IMR-90 (cell line): Measurements from ENCODE around the gene NPNT. TPM values are rescaled to one million over a fixed set of nuclear protein-coding genes. Genes with fewer than 3 reads are reported as not detected.

Source experiments
- ATAC-seq: fragments of 200-7000 bp; cut with Tn5 transposase; 2 replicates; pipeline ENCODE4 v1.9.1; 2020; ENCODE audit warnings: low read depth, mild to moderate bottlenecking, moderate library complexity
- BruUV-seq: library from RNA; stranded (reverse); fragments of 400-500 nt; replicated peaks from 2 replicates; lab custom pipeline; 2021; lab: Mats Ljungman, UMichigan
- CTCF ChIA-PET: fragments of 300-600 bp; formaldehyde crosslinking; extraction: SDS; loops from one replicate; lab custom pipeline; 2021; ENCODE audit warnings: antibody characterized with exemption; lab: Yijun Ruan, JAX
- POLR2A ChIA-PET: fragments of 300-600 bp; sonication (Branson Sonifier 250); formaldehyde crosslinking; loops from one replicate; lab custom pipeline; 2022; ENCODE audit warnings: antibody characterized with exemption; ENCODE audit not compliant: unreplicated experiment; lab: Charles Lee
- DNase-seq: peaks from one replicate; pipeline ENCODE4 v3.0.0; 2013
- H2AFZ ChIP-seq: replicated peaks from 2 replicates; pipeline ENCODE3; 2013; ENCODE audit warnings: low read length, mild to moderate bottlenecking; ENCODE audit not compliant: poor library complexity
- H2AK5ac ChIP-seq: 2 replicates; pipeline ENCODE4 v1.6.1; 2013; ENCODE audit warnings: low read depth, low read length, inconsistent platforms
- H2AK9ac ChIP-seq: replicated peaks from 2 replicates; pipeline ENCODE3; 2013; ENCODE audit warnings: mild to moderate bottlenecking, low read depth, low read length, moderate library complexity; ENCODE audit not compliant: poor library complexity
- H2BK120ac ChIP-seq: 2 replicates; pipeline ENCODE4 v1.6.1; 2013; ENCODE audit warnings: low read depth, low read length, inconsistent platforms
- H2BK15ac ChIP-seq: 3 replicates; pipeline ENCODE4 v1.6.1; 2013; ENCODE audit warnings: low read depth, low read length, inconsistent platforms
- H2BK20ac ChIP-seq: 2 replicates; pipeline ENCODE4 v1.6.1; 2013; ENCODE audit warnings: low read depth, mild to moderate bottlenecking, inconsistent platforms, low read length, moderate library complexity
- H2BK5ac ChIP-seq: 2 replicates; pipeline ENCODE4 v1.6.1; 2013; ENCODE audit warnings: mild to moderate bottlenecking, low read depth, low read length, inconsistent platforms; ENCODE audit not compliant: poor library complexity, severe bottlenecking
- H3K14ac ChIP-seq: replicated peaks from 2 replicates; pipeline ENCODE4 v1.6.1; 2013; ENCODE audit warnings: low read depth, low read length, inconsistent platforms
- H3K18ac ChIP-seq: 2 replicates; pipeline ENCODE4 v1.6.1; 2013; ENCODE audit warnings: low read depth, low read length, control low read depth
- H3K23ac ChIP-seq: 2 replicates; pipeline ENCODE4 v1.6.1; 2013; ENCODE audit warnings: low read depth, low read length, inconsistent platforms
- H3K27ac ChIP-seq: 2 replicates; pipeline ENCODE4 v1.5.1; 2013; ENCODE audit warnings: mild to moderate bottlenecking, control low read depth, low read length; ENCODE audit not compliant: insufficient read depth
- H3K27me3 ChIP-seq: 2 replicates; pipeline ENCODE4 v1.6.1; 2013; ENCODE audit warnings: low read length; ENCODE audit not compliant: control insufficient read depth, insufficient read depth
- H3K36me3 ChIP-seq: 2 replicates; pipeline ENCODE4 v1.6.1; 2013; ENCODE audit warnings: low read length, mixed read lengths; ENCODE audit not compliant: control insufficient read depth, insufficient read depth
- H3K4ac ChIP-seq: 2 replicates; pipeline ENCODE4 v1.6.1; 2013; ENCODE audit warnings: low read depth, low read length, inconsistent platforms
- H3K4me1 ChIP-seq: 2 replicates; pipeline ENCODE4 v1.6.1; 2013; ENCODE audit warnings: low read length, mixed read lengths; ENCODE audit not compliant: control insufficient read depth, insufficient read depth
- H3K4me2 ChIP-seq: 2 replicates; pipeline ENCODE4 v1.6.1; 2013; ENCODE audit warnings: low read depth, mild to moderate bottlenecking, control low read depth, low read length, moderate library complexity
- H3K4me3 ChIP-seq: 2 replicates; pipeline ENCODE4 v1.5.1; 2013; ENCODE audit warnings: low read depth, mild to moderate bottlenecking, control low read depth, low read length, moderate library complexity; ENCODE audit not compliant: insufficient read depth
- H3K56ac ChIP-seq: 2 replicates; pipeline ENCODE4 v1.6.1; 2013; ENCODE audit warnings: low read length, inconsistent platforms; ENCODE audit not compliant: insufficient read depth; ENCODE audit errors: extremely low read depth
- H3K79me1 ChIP-seq, 2 experiments: 2 replicates each; pipeline ENCODE4 v1.6.1; 2013; ENCODE audit warnings: low read length in 2 of 2, inconsistent platforms in 1 of 2, low read depth in 1 of 2
- H3K9ac ChIP-seq: 2 replicates; pipeline ENCODE4 v1.6.1; 2013; ENCODE audit warnings: low read depth, low read length, control low read depth
- H3K9me1 ChIP-seq: 2 replicates; pipeline ENCODE4 v1.6.1; 2013; ENCODE audit warnings: low read length, inconsistent platforms; ENCODE audit not compliant: insufficient read depth
- H3K9me3 ChIP-seq: 2 replicates; pipeline ENCODE4 v1.6.1; 2013; ENCODE audit warnings: low read length; ENCODE audit not compliant: control insufficient read depth, insufficient read depth
- H4K20me1 ChIP-seq: 2 replicates; pipeline ENCODE4 v1.6.1; 2013; ENCODE audit warnings: low read length, inconsistent platforms; ENCODE audit not compliant: insufficient read depth
- H4K5ac ChIP-seq: 2 replicates; pipeline ENCODE4 v1.6.1; 2013; ENCODE audit warnings: mild to moderate bottlenecking, low read depth, low read length, control low read depth
- H4K8ac ChIP-seq, 2 experiments: 2 replicates each; pipeline ENCODE4 v1.6.1; 2013; ENCODE audit warnings: low read depth in 2 of 2, low read length in 2 of 2, control low read depth in 1 of 2, inconsistent platforms in 1 of 2
- H4K91ac ChIP-seq: 2 replicates; pipeline ENCODE4 v1.6.1; 2013; ENCODE audit warnings: low read depth, low read length, inconsistent platforms; ENCODE audit not compliant: insufficient read depth
- CHD1 ChIP-seq: IDR thresholded peaks from 2 replicates; pipeline ENCODE4 v1.6.1; 2012; ENCODE audit warnings: low read depth, low read length, improper control_type of control experiment
- FOS ChIP-seq: fragments of 150-350 bp; IDR thresholded peaks from 2 replicates; pipeline ENCODE4 v1.6.1; 2016; ENCODE audit warnings: low read depth, low read length
- MAFK ChIP-seq: IDR thresholded peaks from 2 replicates; pipeline ENCODE4 v1.6.1; 2012; ENCODE audit warnings: low read depth, low read length, improper control_type of control experiment
- MAZ ChIP-seq: IDR thresholded peaks from 2 replicates; pipeline ENCODE4 v1.6.1; 2012; ENCODE audit warnings: low read depth, mild to moderate bottlenecking, low read length, improper control_type of control experiment, moderate library complexity, borderline replicate concordance
- NFE2L2 ChIP-seq: fragments of 150-350 bp; IDR thresholded peaks from 2 replicates; pipeline ENCODE4 v1.6.1; 2016; ENCODE audit warnings: low read depth, mild to moderate bottlenecking, low read length
- POLR2A ChIP-seq: IDR thresholded peaks from 2 replicates; pipeline ENCODE4 v1.6.1; 2012; ENCODE audit warnings: mild to moderate bottlenecking, low read depth, low read length
- RAD21 ChIP-seq: IDR thresholded peaks from 2 replicates; pipeline ENCODE4 v1.6.1; 2012; ENCODE audit warnings: low read length, improper control_type of control experiment
- WGBS, 2 experiments: methylation state at CpG; one replicate each; pipeline versions ENCODE4 v1.1.5 to v1.1.7; 2013; ENCODE audit warnings: missing lambda C conversion rate in 2 of 2; ENCODE audit not compliant: insufficient read length in 1 of 2; ENCODE audit errors: extremely low coverage in 2 of 2; 5-methylcytosine and 5-hydroxymethylcytosine counted together
- dilution Hi-C: fragments of 300-500 bp; cut with HindIII; formaldehyde crosslinking; loops from one replicate; pipeline ENCODE4 v1.14.3; 2018; ENCODE audit warnings: low sequenced_read_pairs; ENCODE audit not compliant: unreplicated experiment
- in situ Hi-C: fragments of 300-500 bp; cut with MboI; formaldehyde crosslinking; loops from 3 replicates; pipeline ENCODE4 v1.14.3; 2019; ENCODE audit warnings: low sequenced_read_pairs, inconsistent platforms, mixed read lengths
- intact Hi-C: fragments of 100-400 bp; cut with micrococcal nuclease; formaldehyde crosslinking; loops from 2 replicates; pipeline ENCODE4 v1.10.0; 2022
- polyA plus RNA-seq, 3 experiments: library from polyadenylated mRNA; depleted of rRNA; stranded (reverse); fragments of >200 nt; gene quantifications; 2 replicates each; pipeline ENCODE4 v1.2.3, GENCODE V29; 2012; ENCODE audit warnings: low replicate concordance in 1 of 3
- total RNA-seq: library from RNA; depleted of rRNA; stranded (reverse); fragments of >200 nt; gene quantifications from 2 replicates; pipeline ENCODE4 v1.2.3, GENCODE V29; 2012

Gene NPNT
- total and polyA plus RNA-seq, 2 of the 4 experiments (the other 2 are of a cell fraction): not detected

DNA sequence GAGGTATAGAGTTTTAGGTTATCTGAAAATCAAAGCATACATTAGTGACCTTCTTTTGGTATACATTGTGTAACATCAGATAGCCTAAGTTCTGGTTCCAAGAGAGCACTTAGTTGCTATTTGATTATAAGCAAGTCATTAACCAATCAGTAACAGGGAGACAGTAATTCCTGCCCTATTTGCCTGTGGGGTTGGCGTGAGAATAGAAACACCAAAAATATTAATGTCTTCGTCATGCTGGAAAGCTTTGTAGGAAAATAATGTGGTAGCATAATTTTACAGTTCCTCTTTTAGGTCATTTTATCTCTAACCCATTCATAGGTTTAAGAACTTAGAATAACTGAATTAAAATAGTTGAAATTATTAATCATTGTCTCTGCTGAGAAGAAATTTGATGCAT is 37.8 kb downstream of the NPNT start:
- intact Hi-C loops: no loop called here
- no CpG with 5 or more reads among the region's 2 CpGs for WGBS, 2 experiments
- no peak overlapping the region for H2AFZ ChIP-seq
- H2AK9ac ChIP-seq: no peak overlapping the region
- no peaks in the 10 kb centered on the region for H3K4me1 ChIP-seq
- H3K56ac ChIP-seq: no peak overlapping the region
- no peak for DNase-seq
- no peaks in the 10 kb centered on the region for H3K79me1 ChIP-seq
- no peak overlapping the region for H3K4me3 ChIP-seq
- H2BK120ac ChIP-seq: no peak overlapping the region
- ChIA-PET POLR2A (no interaction called here), CTCF (no interaction called here)
- no peak overlapping the region for H3K23ac ChIP-seq
- TF ChIP-seq POLR2A: no peak
- no peak for TF ChIP-seq FOS
- no peak for TF ChIP-seq NFE2L2
- no peak for TF ChIP-seq RAD21
- no peak for TF ChIP-seq CHD1
- TF ChIP-seq MAFK: no peak
- TF ChIP-seq MAZ: no peak
- H3K4ac ChIP-seq: no peak overlapping the region
- no peak overlapping the region for H3K18ac ChIP-seq
- no peak for ATAC-seq
- no peaks in the 10 kb centered on the region for H3K27me3 ChIP-seq
- no peak overlapping the region for H2BK5ac ChIP-seq
- H4K8ac ChIP-seq: no peak overlapping the region
- H4K91ac ChIP-seq: no peak overlapping the region
- no peaks in the 10 kb centered on the region for H3K36me3 ChIP-seq
- no TSS peak for BruUV-seq
- no peak overlapping the region for H2BK20ac ChIP-seq
- H3K9me1 ChIP-seq: no peaks in the 10 kb centered on the region
- H2BK15ac ChIP-seq: no peak overlapping the region
- dilution Hi-C loops: no loop called here
- no peaks in the 10 kb centered on the region for H4K20me1 ChIP-seq
- in situ Hi-C loops: no loop called here
- no peak overlapping the region for H3K14ac ChIP-seq
- H3K4me2 ChIP-seq: no peak overlapping the region
- H3K27ac ChIP-seq: no peak overlapping the region
- no peak overlapping the region for H3K9ac ChIP-seq
- H4K5ac ChIP-seq: no peak overlapping the region
- H2AK5ac ChIP-seq: no peak overlapping the region
- H3K9me3 ChIP-seq: no peaks in the 10 kb centered on the region
